ENCODE results near the gene GDF10.

GRCh38 chr10:47325303-47326291 is 25.6 kb downstream of the GDF10 start:
- TF ChIP-seq POLR2A (IDR thresholded peaks at IDR 0.05) (no peak), CTCF (IDR thresholded peaks at IDR 0.05) (no peak)

Data from testis (tissue), 2 donors.